HG02970 (cell line): ENCODE results near the gene LIMS2.

Experiments
- ATAC-seq: cut with Tn5 transposase; IDR thresholded peaks from one replicate; pipeline ENCODE4 v1.9.1; 2021; ENCODE audit warnings: mild to moderate bottlenecking, moderate library complexity, moderate number of reproducible peaks; ENCODE audit not compliant: unreplicated experiment, low FRiP score

LIMS2 gene

DNA sequence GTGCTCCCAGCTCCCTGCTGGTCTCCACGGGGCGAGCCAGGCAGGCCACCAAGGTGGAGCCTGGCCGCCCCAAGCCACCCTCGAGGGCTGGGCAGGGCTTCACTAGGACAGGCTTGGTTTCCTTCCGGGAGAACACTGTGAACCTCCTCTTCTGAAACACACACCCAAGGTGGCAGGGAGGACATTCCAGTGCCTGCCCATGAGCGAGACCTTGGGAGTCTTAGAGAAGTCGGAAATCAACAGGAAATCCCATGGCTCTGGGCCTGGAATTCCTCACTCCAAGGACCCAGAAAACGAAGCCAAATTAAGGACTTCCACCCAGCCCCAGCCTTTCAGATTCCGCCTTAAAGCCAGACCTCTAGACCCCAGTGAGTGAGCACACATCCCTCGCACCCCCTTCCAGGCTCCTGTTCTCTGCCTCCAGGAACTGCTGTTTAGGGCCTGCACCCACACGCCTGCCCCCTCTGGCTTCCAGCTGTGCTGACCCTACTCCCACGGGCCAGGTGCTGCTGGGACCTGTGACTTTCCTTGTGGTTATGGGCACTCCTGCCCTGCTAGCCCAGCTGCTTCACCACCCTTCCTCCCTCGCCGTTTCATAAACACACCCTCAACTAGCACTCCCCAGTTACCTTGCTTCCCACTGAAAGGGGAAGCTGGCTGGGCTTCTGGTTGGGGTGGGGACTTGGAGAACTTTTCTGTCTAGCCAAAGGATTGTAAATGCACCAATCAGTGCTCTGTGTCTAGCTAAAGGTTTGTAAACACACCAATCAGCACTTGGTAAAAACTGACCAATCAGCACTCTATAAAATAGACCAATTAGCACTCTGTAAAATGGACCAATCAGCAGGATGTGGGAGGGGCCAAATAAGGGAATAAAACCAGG is 15.7 kb downstream of the LIMS2 start:
- ATAC-seq, result no peak

DNA sequence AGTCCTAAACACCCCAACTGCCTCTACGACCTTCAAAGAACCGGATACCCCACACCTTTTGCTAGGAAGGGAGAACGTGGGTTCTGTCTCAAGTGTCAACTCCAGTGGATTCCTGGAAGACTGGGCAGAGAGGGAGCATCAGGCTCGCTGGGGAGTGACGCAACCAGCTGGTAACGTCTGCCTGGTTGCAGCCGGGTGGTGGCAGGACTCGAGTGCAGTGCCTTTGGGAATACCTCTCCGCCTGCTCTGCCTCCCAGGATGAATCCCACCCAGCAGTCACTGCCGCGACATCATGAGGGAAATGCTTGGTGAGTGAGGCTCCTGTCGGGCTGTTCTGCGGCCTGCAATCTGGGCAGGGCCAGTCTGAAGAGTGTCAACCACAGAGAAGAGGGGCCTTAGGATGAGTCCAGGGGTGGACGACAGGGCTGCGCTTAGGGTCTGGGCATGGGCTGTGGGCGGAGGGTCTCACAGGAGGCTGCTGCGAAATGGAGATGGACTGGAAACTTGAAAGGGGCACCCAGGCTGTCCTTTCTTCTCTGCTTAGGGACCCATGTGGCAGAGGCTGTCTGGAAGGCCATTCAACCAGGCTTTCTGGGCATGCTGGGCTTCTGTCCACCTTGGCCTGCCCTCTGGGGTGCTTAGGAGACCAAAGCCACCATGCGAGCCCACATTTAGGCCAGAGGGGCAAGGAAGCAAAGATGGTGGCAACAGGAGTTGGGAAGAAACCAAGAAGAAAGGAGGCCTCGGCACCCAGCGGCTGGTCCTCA is 16.5 kb downstream of the LIMS2 start:
- no peak for ATAC-seq

GRCh38 chr2:127658146-127658545 is 17.2 kb downstream of the LIMS2 start:
- ATAC-seq, result no peak

- no peak for ATAC-seq
These were observed 18.1 kb downstream of the LIMS2 start for GRCh38 chr2:127657232-127657595.

GRCh38 chr2:127656569-127657231 is 18.6 kb downstream of the LIMS2 start:
- ATAC-seq, result no peak

GRCh38 chr2:127655209-127656073 is 19.9 kb downstream of the LIMS2 start:
- ATAC-seq, result no peak

- no peak for ATAC-seq
These were observed 20.5 kb downstream of the LIMS2 start for GRCh38 chr2:127654838-127655175.

DNA sequence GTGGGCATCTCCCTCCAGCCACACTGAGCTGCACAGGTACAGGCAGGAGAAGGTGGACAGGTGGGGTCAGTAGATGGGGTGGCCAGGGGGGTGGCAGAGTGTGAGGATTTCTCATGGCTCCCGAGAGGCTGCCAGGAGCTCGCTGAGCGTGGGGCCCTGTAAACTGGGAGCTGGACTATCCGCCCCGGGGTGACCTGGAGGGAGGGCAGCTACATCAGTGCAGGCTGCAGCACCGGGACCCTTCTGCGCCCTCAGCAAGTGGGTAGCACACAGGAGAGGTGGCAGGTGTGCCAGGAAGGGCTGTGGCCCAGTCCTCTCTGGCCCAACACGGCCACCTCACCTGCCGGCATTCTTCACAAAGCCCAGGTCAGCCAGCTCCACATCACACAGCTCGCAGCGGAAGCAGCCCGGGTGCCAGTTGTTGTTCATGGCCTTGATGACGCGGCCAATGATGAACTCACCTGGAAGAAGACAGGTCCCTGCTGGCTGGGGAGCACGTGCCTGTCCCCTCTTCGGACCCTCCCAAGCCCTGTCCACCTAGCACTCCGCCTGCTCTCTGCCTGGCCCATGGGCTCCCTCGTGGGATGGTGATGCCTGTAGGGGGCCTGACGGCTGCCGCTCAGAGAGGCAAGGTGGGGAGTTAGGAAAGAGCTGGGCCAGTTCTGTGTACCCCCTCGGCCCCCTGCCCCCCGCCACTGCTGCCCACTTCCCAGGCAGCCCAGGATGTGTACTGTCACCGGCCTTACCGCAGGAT is 21.1 kb downstream of the LIMS2 start:
- no peak for ATAC-seq

- ATAC-seq, result no peak
These were observed 21.8 kb downstream of the LIMS2 start for GRCh38 chr2:127653421-127654083.

DNA sequence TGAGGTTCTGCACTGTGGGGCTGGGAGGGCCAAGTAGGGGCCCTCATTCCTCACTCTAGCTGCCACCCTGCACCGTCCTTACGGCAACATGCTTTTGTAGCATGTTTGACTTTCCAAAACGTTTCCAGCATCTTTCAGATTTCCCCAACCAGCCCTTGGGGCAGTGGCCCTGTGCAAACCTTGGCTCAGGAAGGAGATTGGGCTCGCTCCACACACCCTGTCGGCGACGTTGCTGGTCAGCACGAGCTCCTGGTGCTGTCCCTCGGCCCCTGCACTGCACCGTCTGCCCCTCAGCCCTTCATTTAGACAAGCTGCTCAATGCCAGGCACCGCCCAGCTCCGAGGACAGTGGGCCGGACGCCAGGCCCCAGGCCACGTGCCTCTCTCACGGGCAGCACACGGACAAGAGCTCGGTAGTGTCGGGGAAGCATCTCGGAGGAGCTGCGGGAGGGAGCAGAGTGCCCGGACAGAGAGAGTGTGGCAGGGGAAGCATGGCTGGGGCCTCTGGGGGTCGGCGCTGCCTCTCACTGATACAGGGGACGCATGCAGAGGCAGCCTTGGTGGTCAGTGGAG is 22.5 kb downstream of the LIMS2 start:
- ATAC-seq, result no peak

GRCh38 chr2:127651971-127652550 is 23.3 kb downstream of the LIMS2 start:
- no peak for ATAC-seq

DNA sequence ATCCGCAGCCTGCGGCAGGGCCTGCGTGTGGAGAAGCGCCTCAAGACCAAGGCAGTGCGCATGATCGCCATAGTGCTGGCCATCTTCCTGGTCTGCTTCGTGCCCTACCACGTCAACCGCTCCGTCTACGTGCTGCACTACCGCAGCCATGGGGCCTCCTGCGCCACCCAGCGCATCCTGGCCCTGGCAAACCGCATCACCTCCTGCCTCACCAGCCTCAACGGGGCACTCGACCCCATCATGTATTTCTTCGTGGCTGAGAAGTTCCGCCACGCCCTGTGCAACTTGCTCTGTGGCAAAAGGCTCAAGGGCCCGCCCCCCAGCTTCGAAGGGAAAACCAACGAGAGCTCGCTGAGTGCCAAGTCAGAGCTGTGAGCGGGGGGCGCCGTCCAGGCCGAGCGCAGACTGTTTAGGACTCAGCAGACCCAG is 23.9 kb downstream of the LIMS2 start:
- no peak for ATAC-seq

- ATAC-seq, result no peak
These were observed 24.4 kb downstream of the LIMS2 start for GRCh38 chr2:127650785-127651380.

GRCh38 chr2:127650041-127650784 is 25.1 kb downstream of the LIMS2 start:
- ATAC-seq, result no peak

GRCh38 chr2:127649684-127650040 is 25.7 kb downstream of the LIMS2 start:
- no peak for ATAC-seq

DNA sequence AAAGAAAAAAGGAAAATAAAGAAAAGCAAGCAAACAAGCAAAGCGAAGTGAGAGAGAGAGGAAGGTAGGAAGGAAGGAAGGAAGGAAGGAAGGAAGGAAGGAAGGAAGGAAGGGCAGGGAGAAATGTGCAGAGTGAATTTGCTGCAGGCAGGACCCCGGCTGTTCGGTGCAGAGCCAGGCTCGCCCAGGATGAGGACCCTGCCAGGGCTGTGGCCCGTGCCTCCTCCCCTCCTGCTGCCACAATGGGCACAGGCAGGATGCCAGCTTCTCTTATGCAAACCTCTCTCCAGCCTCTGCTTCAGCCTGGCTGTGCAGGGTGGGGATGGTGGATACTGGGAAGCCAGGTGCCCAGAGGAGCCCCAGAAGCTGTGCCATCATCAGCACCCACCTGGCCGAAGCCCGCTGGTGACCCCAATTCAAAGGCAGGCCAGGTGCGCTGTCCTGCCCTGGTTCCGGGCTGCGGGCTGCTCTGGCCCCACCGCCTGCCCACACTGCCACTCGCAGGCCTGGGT is 26.2 kb downstream of the LIMS2 start:
- no peak for ATAC-seq

DNA sequence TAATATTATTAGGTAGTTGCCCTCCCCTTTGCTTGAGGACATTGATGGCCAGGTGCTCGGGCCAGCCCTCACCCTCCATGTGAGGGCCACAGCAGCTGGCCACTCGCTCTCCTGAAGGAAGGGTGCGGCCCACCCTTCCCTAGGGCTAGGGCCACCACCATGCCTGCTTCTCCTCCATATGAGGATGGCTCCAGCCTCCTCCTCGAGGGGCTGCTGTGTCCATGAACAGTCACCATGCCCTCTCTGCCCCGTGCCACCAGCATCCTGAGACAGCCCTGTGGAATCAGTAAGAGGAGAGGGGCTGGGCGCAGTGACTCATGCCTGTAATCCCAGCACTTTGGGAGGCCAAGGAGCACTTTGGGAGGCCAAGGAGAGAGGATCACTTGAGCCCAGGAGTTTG is 27.0 kb downstream of the LIMS2 start:
- ATAC-seq, result no peak
